ENCODE measurements around the gene R3HDM4.
A peak's percentile ranks its signal among the peaks of the same experiment; 100 is the strongest.

Gene R3HDM4

DNA sequence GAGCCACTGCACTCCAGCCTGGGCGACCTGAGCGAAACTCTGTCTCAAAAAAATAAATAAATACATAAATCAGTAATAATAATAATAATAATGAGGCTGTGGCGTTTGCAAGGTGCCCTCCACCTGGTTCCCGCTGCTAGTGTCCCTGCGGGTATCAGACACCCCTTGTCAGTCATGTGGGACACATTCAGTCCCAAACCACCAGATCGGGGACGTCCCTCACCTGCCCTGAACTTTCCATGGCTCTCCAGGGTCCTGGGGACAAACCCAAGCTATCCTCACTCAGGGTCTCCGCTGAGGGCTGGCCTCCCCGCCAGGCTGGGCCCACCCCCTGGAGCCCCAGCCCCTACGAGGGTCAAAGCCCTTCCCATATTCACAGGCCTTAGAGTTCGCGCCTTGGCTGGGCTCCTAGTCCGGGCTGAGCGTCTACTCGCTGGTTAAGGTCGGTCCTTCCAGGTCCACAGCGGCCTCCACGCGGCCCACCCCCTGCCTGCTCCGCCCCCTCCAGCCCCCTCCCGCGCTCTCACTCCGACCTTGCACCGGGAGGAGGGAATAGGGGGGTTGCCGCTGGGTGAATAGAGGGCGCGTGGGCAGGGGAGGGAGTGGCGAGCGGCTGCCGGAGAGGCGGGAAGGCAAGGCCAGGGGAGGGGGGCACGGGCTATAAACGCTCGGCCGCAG, 3.8 kb upstream of the R3HDM4 start:
- no peak overlapping the region for H3K27ac ChIP-seq
- H3K79me2 ChIP-seq, result peaks cover 2% of the 10 kb centered on the region
- H3K9me3 ChIP-seq (ENCODE audit: control insufficient read depth, low read length), result no peaks in the 10 kb centered on the region
- peak overlapping the region; percentile 64 for H3K4me2 ChIP-seq (ENCODE audit: low read length)
- TF ChIP-seq, protein P1, sequence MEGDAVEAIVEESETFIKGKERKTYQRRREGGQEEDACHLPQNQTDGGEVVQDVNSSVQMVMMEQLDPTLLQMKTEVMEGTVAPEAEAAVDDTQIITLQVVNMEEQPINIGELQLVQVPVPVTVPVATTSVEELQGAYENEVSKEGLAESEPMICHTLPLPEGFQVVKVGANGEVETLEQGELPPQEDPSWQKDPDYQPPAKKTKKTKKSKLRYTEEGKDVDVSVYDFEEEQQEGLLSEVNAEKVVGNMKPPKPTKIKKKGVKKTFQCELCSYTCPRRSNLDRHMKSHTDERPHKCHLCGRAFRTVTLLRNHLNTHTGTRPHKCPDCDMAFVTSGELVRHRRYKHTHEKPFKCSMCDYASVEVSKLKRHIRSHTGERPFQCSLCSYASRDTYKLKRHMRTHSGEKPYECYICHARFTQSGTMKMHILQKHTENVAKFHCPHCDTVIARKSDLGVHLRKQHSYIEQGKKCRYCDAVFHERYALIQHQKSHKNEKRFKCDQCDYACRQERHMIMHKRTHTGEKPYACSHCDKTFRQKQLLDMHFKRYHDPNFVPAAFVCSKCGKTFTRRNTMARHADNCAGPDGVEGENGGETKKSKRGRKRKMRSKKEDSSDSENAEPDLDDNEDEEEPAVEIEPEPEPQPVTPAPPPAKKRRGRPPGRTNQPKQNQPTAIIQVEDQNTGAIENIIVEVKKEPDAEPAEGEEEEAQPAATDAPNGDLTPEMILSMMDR (IDR thresholded peaks at IDR 0.05), result no peak
- H3K27me3 ChIP-seq (ENCODE audit: control insufficient read depth, insufficient read depth, low read length), result no peaks in the 10 kb centered on the region
- peak overlapping the region; percentile 26 for H3K4me3 ChIP-seq (ENCODE audit: low read depth, low read length)
- H3K36me3 ChIP-seq (ENCODE audit: control insufficient read depth, insufficient read depth, low read length), result no peaks in the 10 kb centered on the region
- no peak overlapping the region for H3K9ac ChIP-seq
- H3K4me1 ChIP-seq, result no peaks in the 10 kb centered on the region
- H2AFZ ChIP-seq, result no peak overlapping the region

DNA sequence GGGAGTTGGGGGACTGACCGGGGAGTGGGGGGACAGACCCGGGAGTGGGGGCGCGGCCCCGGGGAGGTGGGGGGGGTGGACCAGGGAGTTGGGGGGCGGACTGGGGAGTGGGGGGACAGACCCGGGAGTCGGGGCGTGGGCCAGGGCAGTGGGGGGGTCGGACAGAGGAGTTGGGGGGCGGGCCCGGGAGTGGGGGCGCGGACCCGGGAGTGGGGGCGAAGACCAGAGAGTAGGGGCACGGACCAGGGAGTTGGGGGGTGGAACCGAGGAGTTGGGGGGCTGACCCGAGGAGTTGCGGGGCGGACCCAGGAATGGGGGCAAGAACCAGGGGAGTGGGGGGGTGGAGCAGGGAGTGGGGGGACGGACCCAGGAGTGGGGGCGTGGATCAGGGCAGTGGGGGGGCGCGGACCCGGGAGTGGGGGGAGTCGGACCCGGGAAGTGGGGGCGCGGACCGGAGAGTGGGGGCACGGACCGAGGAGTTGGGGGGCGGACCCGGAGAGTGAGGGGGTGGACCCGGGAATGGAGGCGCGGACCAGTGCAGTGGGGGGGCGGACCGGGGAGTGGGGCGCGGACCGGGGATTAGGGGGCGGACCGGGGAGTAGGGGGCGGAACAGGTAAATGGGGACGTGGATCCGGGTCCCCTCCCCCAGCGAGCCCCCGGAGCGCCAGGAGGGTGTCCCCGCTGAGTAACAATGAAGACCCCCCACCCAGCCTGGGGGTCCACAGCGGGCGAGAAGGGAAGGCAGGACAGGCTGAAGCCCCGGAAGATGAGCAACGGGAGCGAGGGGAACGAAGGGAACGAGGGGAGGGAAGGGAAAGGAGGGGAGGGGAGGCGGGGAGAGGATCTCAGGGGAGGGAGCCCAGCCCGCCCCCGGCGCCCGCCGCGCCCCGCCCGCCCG, 589 bp downstream of the R3HDM4 start:
- H3K79me2 ChIP-seq, result peaks cover 2% of the 10 kb centered on the region
- no peaks in the 10 kb centered on the region for H3K36me3 ChIP-seq (ENCODE audit: control insufficient read depth, insufficient read depth, low read length)
- H3K4me2 ChIP-seq (ENCODE audit: low read length), result peak overlapping the region; percentile 80
- no peaks in the 10 kb centered on the region for H3K9me3 ChIP-seq (ENCODE audit: control insufficient read depth, low read length)
- peak overlapping the region; percentile 69 for H3K4me3 ChIP-seq (ENCODE audit: low read depth, low read length)
- peak overlapping the region; percentile 29 for H3K27ac ChIP-seq
- TF ChIP-seq, protein P1 (IDR thresholded peaks at IDR 0.05), result no peak
- H2AFZ ChIP-seq, result peak overlapping the region; percentile 83
- no peaks in the 10 kb centered on the region for H3K4me1 ChIP-seq
- no peak overlapping the region for H3K9ac ChIP-seq
- H3K27me3 ChIP-seq (ENCODE audit: control insufficient read depth, insufficient read depth, low read length), result no peaks in the 10 kb centered on the region

DNA sequence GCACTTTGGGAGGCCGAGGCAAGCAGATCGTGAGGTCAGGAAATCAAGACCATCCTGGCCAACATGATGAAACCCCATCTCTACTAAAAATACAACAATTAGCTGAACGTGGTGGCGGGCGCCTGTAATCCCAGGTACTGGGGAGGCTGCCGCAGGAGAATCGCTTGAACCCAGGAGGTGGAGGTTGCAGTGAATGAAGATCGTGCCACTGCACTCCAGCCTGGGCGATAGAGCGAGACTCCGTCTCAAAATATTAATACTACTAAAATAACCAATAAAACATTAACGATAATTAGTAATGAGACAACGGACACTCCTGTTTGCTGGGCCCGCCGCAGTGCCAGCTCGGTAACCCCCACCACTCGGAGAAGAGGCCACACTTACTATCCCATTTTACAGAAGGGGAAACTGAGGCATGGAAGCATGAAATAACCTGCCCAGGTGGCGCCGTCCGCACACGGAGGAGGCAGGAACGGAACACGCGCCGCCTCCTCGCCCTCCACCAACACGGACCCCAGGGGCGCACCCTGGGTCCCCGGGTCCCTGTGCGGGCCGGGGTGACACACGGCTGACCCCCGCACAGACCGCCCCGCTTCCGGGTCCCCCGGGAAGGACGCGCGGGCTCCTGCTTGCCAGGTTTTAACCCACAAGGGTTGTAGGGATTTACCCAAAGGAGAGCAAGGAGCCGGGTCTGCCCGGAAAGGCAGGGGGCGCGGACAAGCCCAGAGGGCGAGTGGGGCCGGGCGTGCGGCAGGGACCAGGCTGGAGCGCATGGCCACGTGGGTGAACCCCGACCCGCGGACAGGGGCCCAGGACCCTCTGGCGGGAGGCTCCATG, 1.6 kb downstream of the R3HDM4 start:
- TF ChIP-seq, protein P1 (IDR thresholded peaks at IDR 0.05), result no peak
- Histone ChIP-seq H3K79me2 (peaks cover 2% of the 10 kb centered on the region), H3K4me1 (no peaks in the 10 kb centered on the region), H3K4me2 (ENCODE audit: low read length) (no peak overlapping the region), H3K36me3 (ENCODE audit: control insufficient read depth, insufficient read depth, low read length) (no peaks in the 10 kb centered on the region), H3K9me3 (ENCODE audit: control insufficient read depth, low read length) (no peaks in the 10 kb centered on the region), H3K9ac (no peak overlapping the region), H3K27ac (no peak overlapping the region), H2AFZ (no peak overlapping the region), H3K27me3 (ENCODE audit: control insufficient read depth, insufficient read depth, low read length) (no peaks in the 10 kb centered on the region), H3K4me3 (ENCODE audit: low read depth, low read length) (no peak overlapping the region)

DNA sequence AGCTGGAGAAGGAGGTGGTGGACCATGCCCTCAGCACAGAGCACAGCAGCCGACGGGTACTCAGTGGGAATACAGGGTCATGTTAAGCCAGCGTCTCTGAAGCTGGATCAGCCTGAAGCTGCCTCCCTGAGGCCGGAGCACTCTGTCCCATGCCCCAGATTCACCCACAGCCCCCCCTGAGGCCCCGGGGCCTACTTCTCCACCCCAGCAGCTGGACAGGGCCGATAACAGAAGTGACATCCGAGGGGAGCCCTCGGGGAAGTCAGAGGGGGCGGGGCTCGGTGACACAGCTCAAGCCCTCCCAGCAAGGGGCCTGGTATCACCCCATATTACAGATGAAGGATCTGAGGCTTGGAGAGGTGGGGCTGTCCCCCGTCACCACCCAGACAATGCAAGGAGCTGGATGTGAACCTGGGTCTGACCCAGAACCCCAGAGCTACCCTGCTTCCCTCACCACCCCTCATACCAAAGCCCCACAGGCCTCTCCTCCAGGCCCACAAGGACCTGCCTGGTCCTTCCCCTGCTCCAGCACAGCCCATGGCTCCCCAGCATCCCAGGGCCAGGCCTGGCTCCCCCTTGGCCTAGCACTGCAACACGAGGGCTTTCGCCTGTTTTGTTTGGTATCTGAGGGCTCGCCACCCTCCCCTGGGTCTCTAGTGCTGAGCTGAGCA, 5.7 kb downstream of the R3HDM4 start:
- Histone ChIP-seq H3K4me1 (no peaks in the 10 kb centered on the region), H3K4me3 (ENCODE audit: low read depth, low read length) (no peak overlapping the region), H3K9me3 (ENCODE audit: control insufficient read depth, low read length) (no peaks in the 10 kb centered on the region), H3K27me3 (ENCODE audit: control insufficient read depth, insufficient read depth, low read length) (no peaks in the 10 kb centered on the region), H2AFZ (no peak overlapping the region), H3K9ac (no peak overlapping the region), H3K79me2 (no peaks in the 10 kb centered on the region), H3K27ac (no peak overlapping the region), H3K4me2 (ENCODE audit: low read length) (no peak overlapping the region), H3K36me3 (ENCODE audit: control insufficient read depth, insufficient read depth, low read length) (no peaks in the 10 kb centered on the region)
- TF ChIP-seq, protein P1 (IDR thresholded peaks at IDR 0.05), result no peak

All from parathyroid adenoma (tissue), 2 donors.